ENCODE data around the gene EIF4A3. TPM values are rescaled to one million over a fixed set of nuclear protein-coding genes. Genes with fewer than 3 reads are reported as not detected.

The EIF4A3 gene
- total RNA-seq: 10 to 100 TPM; 31.0 to 61.0 (median 39.8) TPM

GRCh38 chr17:80147035-80147822 is at the start of gene EIF4A3:
Gene EIF4A3 (minus strand): TSS chr17:80147128. CDS start chr17:80146961, 167 bp downstream.
- peaks cover 14 to 20% (median 19%) of the 10 kb centered on the region in 4 donors for H3K36me3 ChIP-seq
- peak within 1 kb of the TSS; percentile 96 to 98 (median 96) for H3K27ac ChIP-seq (replicated peaks in 1 of 4)
- H3K9me3 ChIP-seq: no peaks in the 10 kb centered on the region
- peak within 1 kb of the TSS; percentile 92 to 98 (median 96) for H3K4me3 ChIP-seq
- no peaks in the 10 kb centered on the region for H3K27me3 ChIP-seq
- 2% methylated on average over 35 of the region's 90 CpGs for WGBS
- peak; percentile 100 for DNase-seq (ENCODE audit: extremely low spot score)
- H3K4me1 ChIP-seq: peaks cover 22 to 44% (median 38%) of the 10 kb centered on the region in 4 donors
- TF ChIP-seq POLR2A (IDR thresholded peaks at IDR 0.05; ENCODE audit: low read depth): peak; percentile 83
- TF ChIP-seq EP300 (IDR thresholded peaks at IDR 0.05): peak; percentile 98
- TF ChIP-seq POLR2AphosphoS5 (IDR thresholded peaks at IDR 0.05): peak; percentile 97 to 99
- peak in 1 of 3 experiments; percentile 7 for TF ChIP-seq CTCF (IDR thresholded peaks at IDR 0.05)
- intact Hi-C loops (cut with DNase I): loop anchor here (5.0 kb wide), 2 partner anchors 45 to 115 kb away; partner anchors contain the start of genes GAA and RNF213

- H3K4me3 ChIP-seq: no peak overlapping the region
- H3K27ac ChIP-seq (replicated peaks in 1 of 4): no peak overlapping the region
- no peaks in the 10 kb centered on the region for H3K36me3 ChIP-seq
- H3K4me1 ChIP-seq: peaks cover 0 to 12% (median 5%) of the 10 kb centered on the region in 4 donors
- no peak for TF ChIP-seq CTCF (IDR thresholded peaks at IDR 0.05)
- no peak for TF ChIP-seq POLR2AphosphoS5 (IDR thresholded peaks at IDR 0.05)
- no peak for TF ChIP-seq POLR2A (IDR thresholded peaks at IDR 0.05; ENCODE audit: low read depth)
- no peak for TF ChIP-seq EP300 (IDR thresholded peaks at IDR 0.05)
- no peak for DNase-seq (ENCODE audit: extremely low spot score)
- H3K9me3 ChIP-seq: no peaks in the 10 kb centered on the region
- WGBS: 92% methylated on average over 5 of the region's 7 CpGs
- H3K27me3 ChIP-seq: peaks cover 0 to 53% (median 2%) of the 10 kb centered on the region in 4 donors
- intact Hi-C loops (cut with DNase I): no loop called here
These were observed 49.7 kb upstream of the EIF4A3 start for GRCh38 chr17:80196652-80197051.

GRCh38 chr17:80195671-80196529 is 49.0 kb upstream of the EIF4A3 start:
- Histone ChIP-seq H3K9me3 (no peaks in the 10 kb centered on the region), H3K27ac (replicated peaks in 1 of 4) (no peak overlapping the region), H3K36me3 (no peaks in the 10 kb centered on the region), H3K27me3 (peaks cover 0 to 58% (median 2%) of the 10 kb centered on the region in 4 donors), H3K4me3 (no peak overlapping the region), H3K4me1 (peaks cover 0 to 17% (median 10%) of the 10 kb centered on the region in 4 donors)
- intact Hi-C loops (cut with DNase I): no loop called here
- no peak for DNase-seq (ENCODE audit: extremely low spot score)
- TF ChIP-seq CTCF (IDR thresholded peaks at IDR 0.05): peak; percentile 70 to 81 (median 80)
- no peak for TF ChIP-seq EP300 (IDR thresholded peaks at IDR 0.05)
- 61% methylated on average over 22 of the region's 27 CpGs for WGBS

GRCh38 chr17:80195141-80195540 is 48.2 kb upstream of the EIF4A3 start:
- H3K36me3 ChIP-seq: no peaks in the 10 kb centered on the region
- peaks cover 0 to 58% (median 2%) of the 10 kb centered on the region in 4 donors for H3K27me3 ChIP-seq
- H3K9me3 ChIP-seq: no peaks in the 10 kb centered on the region
- peaks cover 0 to 17% (median 10%) of the 10 kb centered on the region in 4 donors for H3K4me1 ChIP-seq
- 93% methylated on average over 13 of the region's 14 CpGs for WGBS
- no peak overlapping the region for H3K4me3 ChIP-seq
- no peak for DNase-seq (ENCODE audit: extremely low spot score)
- intact Hi-C loops (cut with DNase I): no loop called here
- no peak overlapping the region for H3K27ac ChIP-seq (replicated peaks in 1 of 4)
- TF ChIP-seq EP300 (IDR thresholded peaks at IDR 0.05) (no peak), CTCF (IDR thresholded peaks at IDR 0.05) (no peak), POLR2AphosphoS5 (IDR thresholded peaks at IDR 0.05) (no peak), POLR2A (IDR thresholded peaks at IDR 0.05; ENCODE audit: low read depth) (no peak)

Measured in esophagus muscularis mucosa (tissue), 4 donors.